Esophagus muscularis mucosa (tissue), 4 donors: ENCODE results near the gene TRAPPC3. TPM values are rescaled to one million over a fixed set of nuclear protein-coding genes. Genes with fewer than 3 reads are reported as not detected.

ENCODE experiments used
- DNase-seq: peaks from one replicate; pipeline ENCODE4 v3.0.0-alpha.2; 2017; ENCODE audit errors: extremely low spot score
- H3K27ac ChIP-seq, 4 donors: fragments of 200-600 bp; sonication (generic); replicated peaks in 1 of 4; 1 replicate in 3 of 4; 2 replicates in 1 of 4; pipeline ENCODE4 v1.5.1; 2016 to 2019; ENCODE audit warnings: mild to moderate bottlenecking in 1 of 4
- H3K27me3 ChIP-seq, 4 donors: fragments of 200-600 bp; sonication (generic); one replicate each; pipeline versions ENCODE4 v1.5.1 to v1.6.0; 2016 to 2019
- H3K36me3 ChIP-seq, 4 donors: fragments of 200-600 bp; sonication (generic); one replicate each; pipeline ENCODE4 v1.5.1; 2016 to 2019
- H3K4me1 ChIP-seq, 4 donors: fragments of 200-600 bp; sonication (generic); one replicate each; pipeline ENCODE4 v1.5.1; 2016 to 2019
- H3K4me3 ChIP-seq, 4 donors: fragments of 200-600 bp; sonication (generic); 1 replicate in 2 of 4; 2 replicates in 2 of 4; pipeline ENCODE4 v1.5.1; 2016 to 2019; ENCODE audit warnings: mild to moderate bottlenecking in 4 of 4, moderate library complexity in 1 of 4
- H3K9me3 ChIP-seq, 4 donors: fragments of 200-600 bp; sonication (generic); 1 replicate in 3 of 4; 2 replicates in 1 of 4; pipeline ENCODE4 v1.5.1; 2016 to 2019
- CTCF ChIP-seq, 3 experiments: fragments of 200-600 bp in 2 of 3; fragments of 450-650 bp in 1 of 3; sonication (generic) in 2 of 3; IDR thresholded peaks; one replicate each; pipeline ENCODE4 v1.5.1; 2017 to 2019; ENCODE audit warnings: antibody characterized with exemption in 3 of 3, mild to moderate bottlenecking in 2 of 3, moderate library complexity in 1 of 3
- EP300 ChIP-seq: sonication (generic); formaldehyde crosslinking; IDR thresholded peaks from one replicate; pipeline ENCODE4 v1.6.1; 2017; ENCODE audit warnings: antibody characterized with exemption
- POLR2A ChIP-seq: fragments of 450-650 bp; IDR thresholded peaks from one replicate; pipeline ENCODE4 v1.6.1; 2017; ENCODE audit warnings: antibody characterized with exemption, moderate library complexity, mild to moderate bottlenecking, low read depth
- POLR2AphosphoS5 ChIP-seq, 2 donors: sonication (generic); formaldehyde crosslinking; IDR thresholded peaks; one replicate each; pipeline ENCODE4 v1.6.1; 2017; ENCODE audit warnings: antibody characterized with exemption in 2 of 2
- WGBS: methylation state at CpG from one replicate; pipeline ENCODE4 v1.1.5; 2018; 5-methylcytosine and 5-hydroxymethylcytosine counted together
- intact Hi-C: fragments of 100-400 bp; cut with DNase I; formaldehyde crosslinking; loops from one replicate; pipeline ENCODE4 v1.15.1; 2023
- total RNA-seq, 4 donors: library from RNA; depleted of rRNA; stranded (reverse); fragments of >200 nt; gene quantifications; one replicate each; pipeline versions ENCODE4 v1.1.0 to v1.2.1, GENCODE V29; 2016

TRAPPC3 gene
- total RNA-seq, 4 donors from 2014 or later = 97.9 to 164 (median 122) TPM

GRCh38 chr1:36109041-36109679 is 40.1 kb downstream of the TRAPPC3 start:
- Histone ChIP-seq H3K9me3 (no peaks in the 10 kb centered on the region), H3K36me3 (no peaks in the 10 kb centered on the region), H3K4me3 (no peak overlapping the region), H3K27me3 (no peaks in the 10 kb centered on the region), H3K27ac (no peak overlapping the region), H3K4me1 (no peaks in the 10 kb centered on the region)
- TF ChIP-seq POLR2AphosphoS5 (IDR thresholded peaks at IDR 0.05) = no peak
- TF ChIP-seq EP300 = no peak
- no peak for TF ChIP-seq POLR2A
- no peak for TF ChIP-seq CTCF (IDR thresholded peaks at IDR 0.05)
- DNase-seq = no peak
- intact Hi-C loops = no loop called here
- 83% methylated on average over 8 of the region's 11 CpGs for WGBS

- Histone ChIP-seq H3K36me3 (no peaks in the 10 kb centered on the region), H3K4me3 (no peak overlapping the region), H3K27me3 (no peaks in the 10 kb centered on the region), H3K4me1 (no peaks in the 10 kb centered on the region), H3K27ac (no peak overlapping the region), H3K9me3 (no peaks in the 10 kb centered on the region)
- intact Hi-C loops = no loop called here
- TF ChIP-seq EP300 (no peak), CTCF (IDR thresholded peaks at IDR 0.05) (no peak), POLR2A (no peak), POLR2AphosphoS5 (IDR thresholded peaks at IDR 0.05) (no peak)
- no peak for DNase-seq
- whole genome bisulfite sequencing = 85% methylated on average over 14 of the region's 14 CpGs
These were observed 41.0 kb downstream of the TRAPPC3 start for GRCh38 chr1:36108314-36108713.

- Histone ChIP-seq H3K4me1 (no peaks in the 10 kb centered on the region), H3K36me3 (no peaks in the 10 kb centered on the region), H3K4me3 (no peak overlapping the region), H3K9me3 (no peaks in the 10 kb centered on the region), H3K27me3 (no peaks in the 10 kb centered on the region), H3K27ac (no peak overlapping the region)
- intact Hi-C loops = no loop called here
- no peak for TF ChIP-seq EP300
- TF ChIP-seq CTCF (IDR thresholded peaks at IDR 0.05) = no peak
- TF ChIP-seq POLR2AphosphoS5 (IDR thresholded peaks at IDR 0.05) = no peak
- WGBS = 84% methylated on average over 5 of the region's 9 CpGs
- no peak for DNase-seq
These were observed 41.9 kb downstream of the TRAPPC3 start for GRCh38 chr1:36107394-36107793.

- DNase-seq = no peak
- Histone ChIP-seq H3K4me3 (no peak overlapping the region), H3K36me3 (no peaks in the 10 kb centered on the region), H3K9me3 (no peaks in the 10 kb centered on the region), H3K27ac (no peak overlapping the region), H3K27me3 (no peaks in the 10 kb centered on the region), H3K4me1 (no peaks in the 10 kb centered on the region)
- TF ChIP-seq POLR2AphosphoS5 (IDR thresholded peaks at IDR 0.05) (no peak), CTCF (IDR thresholded peaks at IDR 0.05) (no peak), EP300 (no peak), POLR2A (no peak)
- intact Hi-C loops = no loop called here
- WGBS = 44% methylated on average over 5 of the region's 5 CpGs
These were observed 43.0 kb downstream of the TRAPPC3 start for GRCh38 chr1:36106269-36106668.

- intact Hi-C loops = no loop called here
- DNase-seq = no peak
- H3K4me1 ChIP-seq = peaks cover 4 to 19% (median 8%) of the 10 kb centered on the region in 4 donors
- H3K36me3 ChIP-seq = peaks cover 0 to 11% (median 2%) of the 10 kb centered on the region in 4 donors
- no peaks in the 10 kb centered on the region for H3K9me3 ChIP-seq
- TF ChIP-seq POLR2A (no peak), CTCF (IDR thresholded peaks at IDR 0.05) (no peak), POLR2AphosphoS5 (IDR thresholded peaks at IDR 0.05) (no peak), EP300 (no peak)
- no peaks in the 10 kb centered on the region for H3K27me3 ChIP-seq
- H3K27ac ChIP-seq = no peak overlapping the region
- 98% methylated on average over 5 of the region's 5 CpGs for WGBS
- no peak overlapping the region for H3K4me3 ChIP-seq
These were observed 47.7 kb downstream of the TRAPPC3 start for GRCh38 chr1:36101546-36101945.
